ENCODE results near the gene PCDHB10.

DNA sequence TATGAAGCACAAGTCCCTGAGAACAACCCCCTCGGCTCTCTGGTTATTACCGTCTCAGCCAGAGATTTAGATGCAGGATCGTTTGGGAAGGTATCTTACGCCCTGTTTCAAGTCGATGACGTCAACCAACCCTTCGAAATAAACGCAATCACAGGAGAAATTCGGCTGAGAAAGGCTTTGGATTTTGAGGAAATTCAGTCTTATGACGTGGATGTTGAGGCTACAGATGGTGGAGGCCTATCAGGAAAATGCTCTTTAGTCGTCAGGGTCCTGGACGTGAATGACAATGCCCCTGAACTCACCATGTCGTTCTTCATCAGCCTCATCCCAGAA lies 41.2 kb upstream of the PCDHB10 start:
- TF ChIP-seq POLR2A (IDR thresholded peaks at IDR 0.05; ENCODE audit: low read depth, low read length): no peak
- TF ChIP-seq POLR2AphosphoS5 (IDR thresholded peaks at IDR 0.05; ENCODE audit: low read depth, low read length): no peak
- TF ChIP-seq TAF1 (IDR thresholded peaks at IDR 0.05; ENCODE audit: low read depth, low read length): no peak

All from GM12891 (cell line).